Measurements from ENCODE around the gene NAA50.

Gene NAA50

GRCh38 chr3:113754494-113755159, 8.6 kb upstream of the NAA50 start:
- no peaks in the 10 kb centered on the region for H3K36me3 ChIP-seq (ENCODE audit: control insufficient read depth, insufficient read depth, low read length)
- no peak overlapping the region for H3K27ac ChIP-seq (ENCODE audit: low read depth, low read length)
- H3K4me1 ChIP-seq (ENCODE audit: control insufficient read depth, insufficient read depth, low read length): no peaks in the 10 kb centered on the region
- H3K9ac ChIP-seq (ENCODE audit: low read length): no peak overlapping the region
- no peaks in the 10 kb centered on the region for H3K27me3 ChIP-seq (ENCODE audit: control insufficient read depth, insufficient read depth, low read length)
- no peak overlapping the region for H3K4me3 ChIP-seq (ENCODE audit: low read length)

DNA sequence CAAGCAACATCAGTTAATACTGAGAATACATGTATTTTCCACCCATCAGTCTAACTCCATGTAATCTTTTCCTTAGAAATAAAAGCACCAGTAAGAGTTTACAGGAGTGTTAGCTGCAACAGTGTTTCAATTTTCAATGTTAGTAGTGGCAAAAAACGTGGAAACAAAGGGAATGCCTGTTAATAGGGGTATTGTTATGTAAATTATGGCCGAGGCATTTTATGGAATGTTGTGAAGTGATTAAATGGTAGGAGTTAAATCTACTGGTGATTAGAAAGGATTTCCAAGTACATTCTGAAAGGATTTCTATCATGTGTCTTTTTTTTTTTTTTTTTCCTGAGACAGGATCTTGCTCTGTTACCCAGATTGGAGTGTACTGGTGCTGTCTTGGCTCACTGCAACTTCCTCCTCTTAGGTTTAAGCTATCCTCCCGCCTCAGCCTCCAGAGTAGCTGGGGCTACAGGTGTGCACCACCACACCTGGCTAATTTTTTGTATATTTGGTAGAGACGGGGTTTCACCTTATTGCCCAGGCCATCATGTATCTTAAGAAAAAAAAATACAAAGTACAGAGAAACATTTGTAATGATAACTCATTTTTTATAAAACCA, 7.4 kb upstream of the NAA50 start:
- no peaks in the 10 kb centered on the region for H3K36me3 ChIP-seq (ENCODE audit: control insufficient read depth, insufficient read depth, low read length)
- no peak overlapping the region for H3K4me3 ChIP-seq (ENCODE audit: low read length)
- H3K27ac ChIP-seq (ENCODE audit: low read depth, low read length): no peak overlapping the region
- H3K9ac ChIP-seq (ENCODE audit: low read length): no peak overlapping the region
- H3K4me1 ChIP-seq (ENCODE audit: control insufficient read depth, insufficient read depth, low read length): no peaks in the 10 kb centered on the region
- no peaks in the 10 kb centered on the region for H3K27me3 ChIP-seq (ENCODE audit: control insufficient read depth, insufficient read depth, low read length)

DNA sequence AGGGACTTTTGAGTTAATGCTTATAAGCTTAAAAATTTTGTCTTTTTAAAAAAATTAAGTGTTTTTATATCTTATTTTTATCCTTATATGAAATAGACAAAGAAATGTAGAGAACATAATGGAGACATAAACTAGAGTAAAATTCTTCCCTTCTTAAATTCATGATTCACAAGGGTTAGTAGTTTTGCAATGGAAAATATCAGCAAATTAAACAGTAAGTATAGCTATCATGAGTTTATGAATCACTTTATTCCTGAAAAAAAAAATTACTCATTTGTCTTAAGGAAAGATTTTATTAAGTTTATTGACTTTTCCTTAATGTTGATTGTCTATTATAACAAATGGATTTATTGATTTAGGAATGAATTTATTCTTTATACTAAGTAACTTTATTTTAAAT, 5.1 kb upstream of the NAA50 start:
- Histone ChIP-seq H3K27me3 (ENCODE audit: control insufficient read depth, insufficient read depth, low read length) (no peaks in the 10 kb centered on the region), H3K4me3 (ENCODE audit: low read length) (no peak overlapping the region), H3K9ac (ENCODE audit: low read length) (no peak overlapping the region), H3K36me3 (ENCODE audit: control insufficient read depth, insufficient read depth, low read length) (no peaks in the 10 kb centered on the region), H3K4me1 (ENCODE audit: control insufficient read depth, insufficient read depth, low read length) (peaks cover 5% of the 10 kb centered on the region), H3K27ac (ENCODE audit: low read depth, low read length) (no peak overlapping the region)

DNA sequence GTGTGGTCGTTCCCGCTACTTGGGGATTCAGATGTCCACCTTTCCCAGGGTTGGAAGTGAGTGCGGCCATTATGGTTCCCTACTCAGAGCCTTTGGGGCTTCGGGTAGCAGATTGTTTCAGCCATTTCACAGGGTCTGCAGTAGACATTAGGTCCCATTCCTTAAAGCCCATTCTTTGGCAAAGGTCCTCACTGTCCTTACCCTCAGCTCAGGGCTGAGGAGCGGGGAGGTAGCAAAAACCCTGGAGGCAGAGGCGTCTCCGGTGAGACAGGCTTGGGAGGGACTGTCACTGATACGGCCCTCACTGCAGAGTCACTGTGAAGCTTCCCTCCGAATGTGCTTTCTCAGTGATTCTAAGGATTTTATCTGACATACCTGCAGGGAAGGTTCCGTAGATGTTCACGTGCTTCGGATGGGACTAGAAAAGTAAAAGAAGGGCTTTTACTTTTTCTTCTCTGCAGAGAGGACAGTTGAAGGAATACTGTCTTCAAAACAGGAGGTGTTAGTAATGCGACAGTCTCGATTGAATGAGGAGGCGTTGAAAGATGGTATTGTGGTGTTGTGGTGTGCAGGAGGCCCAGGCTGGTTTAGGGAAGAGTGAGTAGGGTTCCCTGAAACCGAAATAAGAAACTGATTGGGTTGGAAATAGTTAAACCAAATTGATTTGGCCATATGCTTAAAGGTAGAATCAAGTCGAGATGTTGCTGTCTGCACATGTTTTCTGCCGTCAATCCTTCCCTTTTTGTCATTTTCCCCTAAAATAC, 1.4 kb upstream of the NAA50 start:
- no peaks in the 10 kb centered on the region for H3K36me3 ChIP-seq (ENCODE audit: control insufficient read depth, insufficient read depth, low read length)
- H3K27me3 ChIP-seq (ENCODE audit: control insufficient read depth, insufficient read depth, low read length): no peaks in the 10 kb centered on the region
- H3K4me3 ChIP-seq (ENCODE audit: low read length): peak overlapping the region; percentile 79
- peak overlapping the region; percentile 42 for H3K9ac ChIP-seq (ENCODE audit: low read length)
- peaks cover 15% of the 10 kb centered on the region for H3K4me1 ChIP-seq (ENCODE audit: control insufficient read depth, insufficient read depth, low read length)
- peak overlapping the region; percentile 100 for H3K27ac ChIP-seq (ENCODE audit: low read depth, low read length)

DNA sequence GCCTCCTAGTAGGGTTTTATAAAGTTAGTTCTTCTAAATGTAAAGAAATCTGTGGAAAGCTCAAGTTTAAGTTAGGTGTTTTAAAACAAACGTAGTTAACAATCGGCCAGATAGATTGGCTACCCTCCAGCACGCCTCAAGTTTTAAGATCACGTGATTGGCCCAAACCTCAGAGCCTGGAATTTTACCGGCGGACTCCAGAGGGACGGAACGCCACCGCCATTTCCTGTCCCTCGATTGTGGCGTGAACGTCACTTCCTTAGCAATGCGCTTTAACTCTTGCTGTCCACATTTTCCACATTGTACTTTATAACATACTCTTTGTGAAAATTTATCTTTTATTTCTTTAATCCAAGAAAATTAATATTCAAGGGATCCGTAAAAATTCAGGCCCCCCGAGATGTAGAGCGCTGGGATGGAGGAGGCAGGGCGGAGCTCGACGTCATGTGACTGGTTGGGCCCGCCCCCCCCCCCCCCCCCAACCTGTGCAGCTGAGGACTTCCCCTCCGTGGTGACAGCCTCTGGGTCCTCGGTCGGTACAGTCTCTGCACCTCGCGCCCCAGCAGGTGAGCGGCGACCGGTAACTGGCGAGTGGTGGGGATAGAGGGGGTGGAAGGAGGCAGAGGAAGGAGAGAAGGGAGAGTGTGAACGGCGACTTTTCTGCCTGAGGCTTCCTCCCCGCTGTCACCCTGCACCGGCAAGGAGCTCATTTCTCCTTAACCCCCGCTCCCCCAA, 666 bp upstream of the NAA50 start, which contains the start of gene ATP6V1A:
Gene ATP6V1A, plus strand, starts transcription at position 488 of the 735 bp plus-strand sequence. CDS start 31,719 bp downstream, outside the sequence.
- H3K4me3 ChIP-seq (ENCODE audit: low read length): peak within 1 kb of the TSS; percentile 79
- H3K27me3 ChIP-seq (ENCODE audit: control insufficient read depth, insufficient read depth, low read length): no peaks in the 10 kb centered on the region
- peak within 1 kb of the TSS; percentile 91 for H3K9ac ChIP-seq (ENCODE audit: low read length)
- H3K27ac ChIP-seq (ENCODE audit: low read depth, low read length): peak within 1 kb of the TSS; percentile 100
- H3K4me1 ChIP-seq (ENCODE audit: control insufficient read depth, insufficient read depth, low read length): peaks cover 15% of the 10 kb centered on the region
- H3K36me3 ChIP-seq (ENCODE audit: control insufficient read depth, insufficient read depth, low read length): no peaks in the 10 kb centered on the region

- H3K4me3 ChIP-seq (ENCODE audit: low read length): peak overlapping the region; percentile 79
- H3K36me3 ChIP-seq (ENCODE audit: control insufficient read depth, insufficient read depth, low read length): no peaks in the 10 kb centered on the region
- H3K9ac ChIP-seq (ENCODE audit: low read length): peak overlapping the region; percentile 66
- peaks cover 15% of the 10 kb centered on the region for H3K4me1 ChIP-seq (ENCODE audit: control insufficient read depth, insufficient read depth, low read length)
- H3K27me3 ChIP-seq (ENCODE audit: control insufficient read depth, insufficient read depth, low read length): no peaks in the 10 kb centered on the region
- peak overlapping the region; percentile 100 for H3K27ac ChIP-seq (ENCODE audit: low read depth, low read length)
Measured at GRCh38 chr3:113744941-113745755, 901 bp downstream of the NAA50 start.

GRCh38 chr3:113743006-113743630, 2.9 kb downstream of the NAA50 start:
- H3K36me3 ChIP-seq (ENCODE audit: control insufficient read depth, insufficient read depth, low read length): no peaks in the 10 kb centered on the region

GRCh38 chr3:113741620-113742019, 4.4 kb downstream of the NAA50 start:
- Histone ChIP-seq H3K4me1 (ENCODE audit: control insufficient read depth, insufficient read depth, low read length) (peaks cover 17% of the 10 kb centered on the region), H3K36me3 (ENCODE audit: control insufficient read depth, insufficient read depth, low read length) (no peaks in the 10 kb centered on the region), H3K27ac (ENCODE audit: low read depth, low read length) (no peak overlapping the region), H3K27me3 (ENCODE audit: control insufficient read depth, insufficient read depth, low read length) (no peaks in the 10 kb centered on the region), H3K4me3 (ENCODE audit: low read length) (no peak overlapping the region), H3K9ac (ENCODE audit: low read length) (no peak overlapping the region)

More at GRCh38 chr3:113743006-113743630, 2.9 kb downstream of the NAA50 start:
- Histone ChIP-seq H3K4me1 (ENCODE audit: control insufficient read depth, insufficient read depth, low read length) (peaks cover 18% of the 10 kb centered on the region), H3K4me3 (ENCODE audit: low read length) (no peak overlapping the region), H3K9ac (ENCODE audit: low read length) (no peak overlapping the region), H3K27me3 (ENCODE audit: control insufficient read depth, insufficient read depth, low read length) (no peaks in the 10 kb centered on the region), H3K27ac (ENCODE audit: low read depth, low read length) (no peak overlapping the region)

DNA sequence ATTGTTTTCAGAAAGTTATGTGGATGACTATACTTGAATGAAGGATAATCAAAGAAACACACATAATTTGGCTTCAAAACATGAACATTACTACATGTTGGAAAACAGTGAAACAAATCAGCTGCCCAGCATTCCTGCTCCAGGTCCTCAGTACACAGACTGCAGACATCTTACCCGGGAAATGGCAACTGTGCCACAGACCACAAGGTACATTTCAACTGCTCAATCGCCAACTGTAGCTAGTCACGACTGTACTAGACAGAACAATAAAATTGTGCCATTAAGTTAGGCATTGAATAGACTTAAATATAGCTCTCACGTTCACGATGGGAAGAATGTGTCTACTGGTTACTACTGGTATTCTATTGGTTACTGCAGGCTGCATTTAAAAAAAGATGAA, 5.0 kb downstream of the NAA50 start:
- Histone ChIP-seq H3K4me1 (ENCODE audit: control insufficient read depth, insufficient read depth, low read length) (peaks cover 18% of the 10 kb centered on the region), H3K9ac (ENCODE audit: low read length) (no peak overlapping the region), H3K36me3 (ENCODE audit: control insufficient read depth, insufficient read depth, low read length) (no peaks in the 10 kb centered on the region), H3K27me3 (ENCODE audit: control insufficient read depth, insufficient read depth, low read length) (no peaks in the 10 kb centered on the region), H3K27ac (ENCODE audit: low read depth, low read length) (no peak overlapping the region), H3K4me3 (ENCODE audit: low read length) (no peak overlapping the region)

DNA sequence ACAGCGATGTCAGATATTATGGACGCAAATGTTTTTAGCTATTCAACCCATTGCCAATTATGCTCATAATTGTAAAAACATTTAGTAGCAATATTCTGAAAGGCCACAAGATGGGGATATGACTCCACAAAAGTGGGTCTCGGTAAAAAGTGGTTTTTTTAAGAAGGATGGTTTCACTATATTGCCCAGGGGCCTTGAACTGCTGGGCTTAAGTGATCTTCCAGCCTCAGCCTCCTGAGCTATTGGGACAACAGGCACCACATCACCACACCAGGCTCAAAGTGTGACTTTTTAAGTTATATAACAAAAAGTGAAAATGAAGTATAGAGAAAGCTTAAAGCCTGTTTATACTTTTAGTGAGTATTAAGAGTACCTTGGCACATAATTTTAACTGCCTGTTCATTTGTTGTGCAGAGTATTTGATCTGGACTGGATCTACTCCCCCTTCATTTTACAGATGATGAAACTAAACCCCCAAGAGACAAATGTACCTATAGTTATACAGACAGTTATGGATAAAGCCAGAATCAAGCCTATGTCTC, 9.4 kb downstream of the NAA50 start:
- no peaks in the 10 kb centered on the region for H3K27me3 ChIP-seq (ENCODE audit: control insufficient read depth, insufficient read depth, low read length)
- peaks cover 8% of the 10 kb centered on the region for H3K4me1 ChIP-seq (ENCODE audit: control insufficient read depth, insufficient read depth, low read length)
- H3K9ac ChIP-seq (ENCODE audit: low read length): no peak overlapping the region
- no peak overlapping the region for H3K4me3 ChIP-seq (ENCODE audit: low read length)
- H3K36me3 ChIP-seq (ENCODE audit: control insufficient read depth, insufficient read depth, low read length): no peaks in the 10 kb centered on the region
- H3K27ac ChIP-seq (ENCODE audit: low read depth, low read length): no peak overlapping the region

DNA sequence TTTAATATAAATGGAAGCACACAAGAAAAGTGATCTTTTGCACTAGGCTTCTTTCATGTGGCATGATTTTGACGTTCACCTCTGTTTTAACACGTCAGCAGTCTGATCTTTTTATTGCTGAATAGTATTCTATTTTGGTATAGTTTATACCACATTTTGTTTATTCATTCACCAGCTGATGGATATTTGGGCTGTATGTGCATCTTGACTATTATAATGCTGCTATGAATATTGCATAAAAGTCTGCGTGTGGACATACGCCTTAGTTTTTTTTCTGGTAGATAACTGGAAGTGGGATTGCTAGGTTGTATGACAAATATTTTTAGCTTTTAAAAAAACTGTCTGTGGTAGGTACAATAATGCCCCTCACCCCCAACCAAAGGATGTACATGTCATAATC, 14.4 kb downstream of the NAA50 start:
- no peak overlapping the region for H3K4me3 ChIP-seq (ENCODE audit: low read length)
- no peaks in the 10 kb centered on the region for H3K36me3 ChIP-seq (ENCODE audit: control insufficient read depth, insufficient read depth, low read length)
- no peaks in the 10 kb centered on the region for H3K27me3 ChIP-seq (ENCODE audit: control insufficient read depth, insufficient read depth, low read length)
- peaks cover 2% of the 10 kb centered on the region for H3K4me1 ChIP-seq (ENCODE audit: control insufficient read depth, insufficient read depth, low read length)
- no peak overlapping the region for H3K27ac ChIP-seq (ENCODE audit: low read depth, low read length)
- no peak overlapping the region for H3K9ac ChIP-seq (ENCODE audit: low read length)
